ENCODE measurements around the gene PRRT1.
A peak's percentile ranks its signal among the peaks of the same experiment; 100 is the strongest.

PRRT1 gene

GRCh38 chr6:32163559-32164258 lies 12.0 kb upstream of the PRRT1 start:
- no peak for TF ChIP-seq FOXP2 (optimal IDR thresholded peaks at IDR 0.05; ENCODE audit: borderline replicate concordance, extremely low read depth, extremely low read length, insufficient read depth)
- TF ChIP-seq, protein P1, sequence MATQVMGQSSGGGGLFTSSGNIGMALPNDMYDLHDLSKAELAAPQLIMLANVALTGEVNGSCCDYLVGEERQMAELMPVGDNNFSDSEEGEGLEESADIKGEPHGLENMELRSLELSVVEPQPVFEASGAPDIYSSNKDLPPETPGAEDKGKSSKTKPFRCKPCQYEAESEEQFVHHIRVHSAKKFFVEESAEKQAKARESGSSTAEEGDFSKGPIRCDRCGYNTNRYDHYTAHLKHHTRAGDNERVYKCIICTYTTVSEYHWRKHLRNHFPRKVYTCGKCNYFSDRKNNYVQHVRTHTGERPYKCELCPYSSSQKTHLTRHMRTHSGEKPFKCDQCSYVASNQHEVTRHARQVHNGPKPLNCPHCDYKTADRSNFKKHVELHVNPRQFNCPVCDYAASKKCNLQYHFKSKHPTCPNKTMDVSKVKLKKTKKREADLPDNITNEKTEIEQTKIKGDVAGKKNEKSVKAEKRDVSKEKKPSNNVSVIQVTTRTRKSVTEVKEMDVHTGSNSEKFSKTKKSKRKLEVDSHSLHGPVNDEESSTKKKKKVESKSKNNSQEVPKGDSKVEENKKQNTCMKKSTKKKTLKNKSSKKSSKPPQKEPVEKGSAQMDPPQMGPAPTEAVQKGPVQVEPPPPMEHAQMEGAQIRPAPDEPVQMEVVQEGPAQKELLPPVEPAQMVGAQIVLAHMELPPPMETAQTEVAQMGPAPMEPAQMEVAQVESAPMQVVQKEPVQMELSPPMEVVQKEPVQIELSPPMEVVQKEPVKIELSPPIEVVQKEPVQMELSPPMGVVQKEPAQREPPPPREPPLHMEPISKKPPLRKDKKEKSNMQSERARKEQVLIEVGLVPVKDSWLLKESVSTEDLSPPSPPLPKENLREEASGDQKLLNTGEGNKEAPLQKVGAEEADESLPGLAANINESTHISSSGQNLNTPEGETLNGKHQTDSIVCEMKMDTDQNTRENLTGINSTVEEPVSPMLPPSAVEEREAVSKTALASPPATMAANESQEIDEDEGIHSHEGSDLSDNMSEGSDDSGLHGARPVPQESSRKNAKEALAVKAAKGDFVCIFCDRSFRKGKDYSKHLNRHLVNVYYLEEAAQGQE (IDR thresholded peaks at IDR 0.05; ENCODE audit: insufficient read depth in 1 of 2, low read depth in 2 of 2, low read length in 2 of 2) = no peak
- TF ChIP-seq SIN3A (IDR thresholded peaks at IDR 0.05; ENCODE audit: borderline replicate concordance, insufficient read depth, low read length) = no peak
- no peak for TF ChIP-seq TAF1 (IDR thresholded peaks at IDR 0.05; ENCODE audit: borderline replicate concordance, insufficient read depth, low read length)
- TF ChIP-seq POLR2AphosphoS5 (IDR thresholded peaks at IDR 0.05; ENCODE audit: low read depth, low read length) = no peak

- TF ChIP-seq POLR2AphosphoS5 (IDR thresholded peaks at IDR 0.05; ENCODE audit: low read depth, low read length) = no peak
- TF ChIP-seq, protein P1 (IDR thresholded peaks at IDR 0.05; ENCODE audit: insufficient read depth in 1 of 2, low read depth in 2 of 2, low read length in 2 of 2) = no peak
- TF ChIP-seq SIN3A (IDR thresholded peaks at IDR 0.05; ENCODE audit: borderline replicate concordance, insufficient read depth, low read length) = no peak
- no peak for TF ChIP-seq TAF1 (IDR thresholded peaks at IDR 0.05; ENCODE audit: borderline replicate concordance, insufficient read depth, low read length)
- TF ChIP-seq FOXP2 (optimal IDR thresholded peaks at IDR 0.05; ENCODE audit: borderline replicate concordance, extremely low read depth, extremely low read length, insufficient read depth) = no peak
Observed at GRCh38 chr6:32158052-32158451, 6.3 kb upstream of the PRRT1 start.

DNA sequence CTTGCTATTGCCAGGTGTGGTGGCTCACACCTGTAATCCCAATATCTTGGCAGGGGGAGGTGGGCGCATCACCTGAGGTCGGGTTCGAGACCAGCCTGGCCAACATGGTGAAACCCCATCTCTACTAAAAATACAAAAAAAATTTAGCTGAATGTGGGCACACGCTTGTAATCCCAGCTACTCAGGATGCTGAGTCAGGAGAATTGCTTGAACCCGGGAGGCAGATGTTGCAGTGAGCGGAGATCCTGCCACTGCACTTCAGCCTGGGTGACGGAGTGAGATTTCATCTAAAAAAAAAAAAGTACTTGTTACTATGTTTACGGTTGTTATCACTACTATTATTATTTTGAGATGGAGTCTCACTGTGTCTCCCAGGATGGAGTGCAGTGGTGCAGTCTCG lies 5.2 kb upstream of the PRRT1 start:
- TF ChIP-seq TAF1 (IDR thresholded peaks at IDR 0.05; ENCODE audit: borderline replicate concordance, insufficient read depth, low read length) = no peak
- TF ChIP-seq POLR2AphosphoS5 (IDR thresholded peaks at IDR 0.05; ENCODE audit: low read depth, low read length) = no peak
- TF ChIP-seq SIN3A (IDR thresholded peaks at IDR 0.05; ENCODE audit: borderline replicate concordance, insufficient read depth, low read length) = no peak
- TF ChIP-seq FOXP2 (optimal IDR thresholded peaks at IDR 0.05; ENCODE audit: borderline replicate concordance, extremely low read depth, extremely low read length, insufficient read depth) = no peak
- TF ChIP-seq, protein P1 (IDR thresholded peaks at IDR 0.05; ENCODE audit: insufficient read depth in 1 of 2, low read depth in 2 of 2, low read length in 2 of 2) = no peak

DNA sequence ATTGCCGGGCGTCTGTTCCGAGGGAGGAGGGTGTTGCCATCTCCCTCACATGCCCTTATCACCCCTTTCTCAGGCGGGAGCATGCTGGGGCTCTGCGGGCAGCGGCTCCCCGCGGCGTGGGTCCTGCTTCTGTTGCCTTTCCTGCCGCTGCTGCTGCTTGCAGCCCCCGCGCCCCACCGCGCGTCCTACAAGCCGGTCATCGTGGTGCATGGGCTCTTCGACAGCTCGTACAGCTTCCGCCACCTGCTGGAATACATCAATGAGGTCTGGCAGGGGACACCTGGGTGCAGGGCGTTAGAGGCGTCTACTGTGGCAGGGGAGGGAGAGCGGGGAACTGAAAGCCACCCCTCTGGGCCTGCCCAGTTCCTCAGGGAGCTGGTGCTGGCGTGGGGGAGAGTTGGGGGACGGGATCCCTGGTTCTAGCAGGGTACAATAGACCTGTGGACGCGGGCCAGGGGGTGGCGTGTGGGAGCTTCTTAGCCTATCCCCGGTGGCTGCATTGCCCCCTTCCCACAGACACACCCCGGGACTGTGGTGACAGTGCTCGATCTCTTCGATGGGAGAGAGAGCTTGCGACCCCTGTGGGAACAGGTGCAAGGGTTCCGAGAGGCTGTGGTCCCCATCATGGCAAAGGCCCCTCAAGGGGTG lies 2.9 kb upstream of the PRRT1 start:
- TF ChIP-seq, protein P1 (IDR thresholded peaks at IDR 0.05; ENCODE audit: insufficient read depth in 1 of 2, low read depth in 2 of 2, low read length in 2 of 2) = no peak
- TF ChIP-seq FOXP2 (optimal IDR thresholded peaks at IDR 0.05; ENCODE audit: borderline replicate concordance, extremely low read depth, extremely low read length, insufficient read depth) = peak; percentile 40
